ENCODE data around the gene UXS1. TPM values are rescaled to one million over a fixed set of nuclear protein-coding genes. Genes with fewer than 3 reads are reported as not detected.

UXS1 gene
- total RNA-seq, 1 experiment from 2014 or later, result 31.2 TPM

GRCh38 chr2:106153781-106154180 is 40.3 kb downstream of the UXS1 start:
- ChIA-PET POLR2A (no interaction called here), CTCF (no interaction called here)
- no peaks in the 10 kb centered on the region for H3K4me1 Mint-ChIP-seq (ENCODE audit: insufficient read depth, unreplicated experiment)
- intact Hi-C loops (cut with micrococcal nuclease), result no loop called here
- no peak overlapping the region for H3K27ac Mint-ChIP-seq (ENCODE audit: low read depth, unreplicated experiment)
- DNase-seq (ENCODE audit: unreplicated experiment), result no peak
- H3K27me3 Mint-ChIP-seq (ENCODE audit: insufficient read depth, unreplicated experiment), result no peaks in the 10 kb centered on the region
- H3K4me3 Mint-ChIP-seq (ENCODE audit: unreplicated experiment), result no peak overlapping the region
- no peak for TF ChIP-seq CTCF (IDR thresholded peaks at IDR 0.05; ENCODE audit: unreplicated experiment)
- peaks cover 27% of the 10 kb centered on the region for H3K36me3 Mint-ChIP-seq (ENCODE audit: insufficient read depth, unreplicated experiment)
- H3K9me3 Mint-ChIP-seq (ENCODE audit: unreplicated experiment), result no peaks in the 10 kb centered on the region
- BruUV-seq (replicated peaks), result no TSS peak

GRCh38 chr2:106147665-106148064 is 46.4 kb downstream of the UXS1 start:
- no peak overlapping the region for H3K27ac Mint-ChIP-seq (ENCODE audit: low read depth, unreplicated experiment)
- no peak overlapping the region for H3K4me3 Mint-ChIP-seq (ENCODE audit: unreplicated experiment)
- no peak for TF ChIP-seq CTCF (IDR thresholded peaks at IDR 0.05; ENCODE audit: unreplicated experiment)
- ChIA-PET POLR2A (no interaction called here), CTCF (interaction anchor here (0.6 to 1.0 kb wide), 2 partner anchors 18 to 77 kb away, joined by 3 read pairs; no protein-coding TSS in a partner anchor)
- no TSS peak for BruUV-seq (replicated peaks)
- peaks cover 9% of the 10 kb centered on the region for H3K4me1 Mint-ChIP-seq (ENCODE audit: insufficient read depth, unreplicated experiment)
- H3K36me3 Mint-ChIP-seq (ENCODE audit: insufficient read depth, unreplicated experiment), result peaks cover 28% of the 10 kb centered on the region
- no peaks in the 10 kb centered on the region for H3K27me3 Mint-ChIP-seq (ENCODE audit: insufficient read depth, unreplicated experiment)
- no peaks in the 10 kb centered on the region for H3K9me3 Mint-ChIP-seq (ENCODE audit: unreplicated experiment)
- intact Hi-C loops (cut with micrococcal nuclease), result no loop called here
- DNase-seq (ENCODE audit: unreplicated experiment), result no peak

GRCh38 chr2:106147159-106147558 is 46.9 kb downstream of the UXS1 start:
- intact Hi-C loops (cut with micrococcal nuclease), result no loop called here
- DNase-seq (ENCODE audit: unreplicated experiment), result no peak
- Mint-ChIP-seq H3K4me3 (ENCODE audit: unreplicated experiment) (no peak overlapping the region), H3K27me3 (ENCODE audit: insufficient read depth, unreplicated experiment) (no peaks in the 10 kb centered on the region), H3K4me1 (ENCODE audit: insufficient read depth, unreplicated experiment) (peaks cover 14% of the 10 kb centered on the region), H3K36me3 (ENCODE audit: insufficient read depth, unreplicated experiment) (peaks cover 33% of the 10 kb centered on the region), H3K27ac (ENCODE audit: low read depth, unreplicated experiment) (no peak overlapping the region), H3K9me3 (ENCODE audit: unreplicated experiment) (no peaks in the 10 kb centered on the region)
- no TSS peak for BruUV-seq (replicated peaks)
- TF ChIP-seq CTCF (IDR thresholded peaks at IDR 0.05; ENCODE audit: unreplicated experiment), result no peak
- POLR2A ChIA-PET, result no interaction called here
- CTCF ChIA-PET, result interaction anchor here (0.6 to 1.0 kb wide), 2 partner anchors 18 to 77 kb away, joined by 3 read pairs; no protein-coding TSS in a partner anchor

- no peak for DNase-seq (ENCODE audit: unreplicated experiment)
- Mint-ChIP-seq H3K4me1 (ENCODE audit: insufficient read depth, unreplicated experiment) (peaks cover 14% of the 10 kb centered on the region), H3K27ac (ENCODE audit: low read depth, unreplicated experiment) (no peak overlapping the region), H3K4me3 (ENCODE audit: unreplicated experiment) (no peak overlapping the region), H3K9me3 (ENCODE audit: unreplicated experiment) (no peaks in the 10 kb centered on the region), H3K27me3 (ENCODE audit: insufficient read depth, unreplicated experiment) (no peaks in the 10 kb centered on the region), H3K36me3 (ENCODE audit: insufficient read depth, unreplicated experiment) (peaks cover 21% of the 10 kb centered on the region)
- intact Hi-C loops (cut with micrococcal nuclease), result no loop called here
- BruUV-seq (replicated peaks), result no TSS peak
- POLR2A ChIA-PET, result no interaction called here
- CTCF ChIA-PET, result interaction anchor here (0.5 kb wide), 1 partner anchor 145 kb away, joined by 3 read pairs; no protein-coding TSS in a partner anchor
- no peak for TF ChIP-seq CTCF (IDR thresholded peaks at IDR 0.05; ENCODE audit: unreplicated experiment)
Observed at GRCh38 chr2:106144621-106145331, 49.3 kb downstream of the UXS1 start.

Data from MCF 10A (cell line).